Measurements from ENCODE around the gene LCE1C. TPM values are rescaled to one million over a fixed set of nuclear protein-coding genes. Genes with fewer than 3 reads are reported as not detected.

Gene LCE1C
- total RNA-seq, 1 donor from 2014 or later: not detected

GRCh38 chr1:152817309-152817708 is 10.9 kb upstream of the LCE1C start:
- no peak overlapping the region for H3K4me3 ChIP-seq (ENCODE audit: low read depth, low read length)
- TF ChIP-seq CTCF (conservative IDR thresholded peaks at IDR 0.05; ENCODE audit: low read depth, low read length): no peak
- DNase-seq (ENCODE audit: low read depth): no peak

GRCh38 chr1:152811671-152812070 is 5.2 kb upstream of the LCE1C start, which contains the start of gene LCE1B:
Gene LCE1B, plus strand, starts transcription at chr1:152811971. Its CDS starts 476 bp downstream, at chr1:152812447.
- no peak within 1 kb of the TSS for H3K4me3 ChIP-seq (ENCODE audit: low read depth, low read length)
- DNase-seq (ENCODE audit: low read depth): no peak
- no peak for TF ChIP-seq CTCF (conservative IDR thresholded peaks at IDR 0.05; ENCODE audit: low read depth, low read length)

- no peak for TF ChIP-seq CTCF (conservative IDR thresholded peaks at IDR 0.05; ENCODE audit: low read depth, low read length)
- no peak overlapping the region for H3K4me3 ChIP-seq (ENCODE audit: low read depth, low read length)
- DNase-seq (ENCODE audit: low read depth): no peak
Measured at GRCh38 chr1:152811050-152811449, 4.6 kb upstream of the LCE1C start.

- TF ChIP-seq CTCF (conservative IDR thresholded peaks at IDR 0.05; ENCODE audit: low read depth, low read length): no peak
- no peak overlapping the region for H3K4me3 ChIP-seq (ENCODE audit: low read depth, low read length)
- no peak for DNase-seq (ENCODE audit: low read depth)
Measured at GRCh38 chr1:152801333-152801732, 5.1 kb downstream of the LCE1C start.

- no peak within 1 kb of the TSS for H3K4me3 ChIP-seq (ENCODE audit: low read depth, low read length)
- DNase-seq (ENCODE audit: low read depth): no peak
- no peak for TF ChIP-seq CTCF (conservative IDR thresholded peaks at IDR 0.05; ENCODE audit: low read depth, low read length)
Measured at GRCh38 chr1:152796421-152796820, 10.0 kb downstream of the LCE1C start, which contains the start of gene LCE1D. Gene LCE1D, plus strand, starts transcription at chr1:152796721. Its CDS starts 1,074 bp downstream, at chr1:152797795.

GRCh38 chr1:152795686-152796085 is 10.8 kb downstream of the LCE1C start:
- DNase-seq (ENCODE audit: low read depth): no peak
- TF ChIP-seq CTCF (conservative IDR thresholded peaks at IDR 0.05; ENCODE audit: low read depth, low read length): no peak
- H3K4me3 ChIP-seq (ENCODE audit: low read depth, low read length): no peak overlapping the region

- H3K4me3 ChIP-seq (ENCODE audit: low read depth, low read length): no peak within 1 kb of the TSS
- no peak for DNase-seq (ENCODE audit: low read depth)
- TF ChIP-seq CTCF (conservative IDR thresholded peaks at IDR 0.05; ENCODE audit: low read depth, low read length): no peak
Measured at GRCh38 chr1:152786077-152786476, 20.4 kb downstream of the LCE1C start, which contains the start of gene LCE1E. Gene LCE1E, plus strand, starts transcription at chr1:152786257. Its CDS starts 1,043 bp downstream, at chr1:152787300.
